Gastroesophageal sphincter (tissue), 3 donors: ENCODE results near the gene USP44.

Experiments used
- CTCF ChIP-seq, 4 experiments: fragments of 200-600 bp in 2 of 4; fragments of 450-650 bp in 2 of 4; sonication (generic) in 1 of 4; IDR thresholded peaks; one replicate each; pipeline ENCODE4 v1.5.1; 2017 to 2019; ENCODE audit warnings: antibody characterized with exemption in 4 of 4, mild to moderate bottlenecking in 2 of 4, moderate library complexity in 2 of 4
- POLR2A ChIP-seq, 2 donors: fragments of 450-650 bp; IDR thresholded peaks; one replicate each; pipeline ENCODE4 v1.6.1; 2017; ENCODE audit warnings: antibody characterized with exemption in 2 of 2, mild to moderate bottlenecking in 2 of 2, moderate library complexity in 1 of 2

- TF ChIP-seq CTCF (IDR thresholded peaks at IDR 0.05) (no peak), POLR2A (IDR thresholded peaks at IDR 0.05) (no peak)
These were observed 4.8 kb downstream of the USP44 start for GRCh38 chr12:95546491-95546813.
